SIG-M5 (cell line): ENCODE measurements around the gene ATP8B2.

ENCODE experiments used
- DNase-seq: peaks from one replicate; lab custom pipeline; 2025; lab: John Stamatoyannopoulos, UW

The ATP8B2 gene

DNA sequence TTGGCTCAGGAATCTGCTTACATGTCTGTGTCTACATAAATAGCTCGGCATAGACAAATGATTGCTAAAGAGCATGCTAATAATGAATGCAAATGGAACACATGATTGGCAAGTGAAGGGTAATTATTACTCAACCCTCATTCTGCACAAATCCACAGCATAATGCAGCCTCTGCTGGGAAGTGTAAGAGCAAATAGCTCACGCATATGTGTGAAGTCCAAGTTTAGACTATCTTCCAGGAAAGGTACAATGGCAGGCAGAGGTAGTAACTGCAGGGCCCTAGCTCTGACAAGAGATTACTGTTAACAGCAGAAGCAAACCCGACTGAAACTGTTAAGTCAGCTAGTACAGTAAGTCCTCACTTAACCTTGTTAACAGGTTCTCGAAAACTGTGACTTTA is 72.8 kb downstream of the ATP8B2 start:
- DNase-seq, result no peak

DNA sequence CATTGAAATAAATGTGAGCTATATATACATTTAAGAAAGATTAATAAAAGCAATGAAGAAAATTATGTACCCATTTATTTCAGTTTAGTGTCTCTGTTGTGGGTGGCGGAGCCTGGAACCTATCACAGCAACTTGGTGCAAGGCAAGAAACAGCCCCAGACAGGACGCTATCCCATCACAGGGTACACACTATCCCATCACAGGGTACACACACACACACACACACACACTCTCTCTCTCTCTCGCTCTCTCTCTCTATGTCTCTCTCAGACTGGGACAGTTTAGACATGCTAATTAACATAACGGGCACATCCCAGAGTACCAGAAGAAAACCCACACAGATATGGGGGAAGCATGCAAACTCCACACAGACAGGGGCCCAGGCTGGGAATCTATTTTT is 73.4 kb downstream of the ATP8B2 start:
- DNase-seq, result no peak

DNA sequence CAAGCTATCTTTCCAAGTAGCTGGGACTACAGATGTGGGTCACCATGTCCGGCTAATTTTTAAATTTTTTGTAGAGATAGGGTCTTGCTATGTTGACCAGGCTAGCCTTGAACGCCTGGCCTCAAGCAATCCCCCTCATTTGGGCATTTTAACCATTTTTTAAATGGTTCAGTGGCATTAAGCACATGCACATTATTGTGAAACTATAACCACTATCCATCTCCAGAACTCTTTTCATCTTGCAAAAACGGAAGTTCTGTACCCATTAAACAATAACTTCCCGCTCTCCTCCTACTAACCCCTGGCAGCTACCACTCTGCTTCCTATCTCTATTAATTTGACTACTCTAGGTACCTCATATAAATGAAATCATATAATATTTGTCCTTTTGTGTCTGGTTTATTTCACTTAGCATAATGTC is 75.1 kb downstream of the ATP8B2 start:
- peak; percentile 75 for DNase-seq
